ENCODE results near the gene AADAC. TPM values are rescaled to one million over a fixed set of nuclear protein-coding genes. Genes with fewer than 3 reads are reported as not detected.

AADAC gene
- total RNA-seq, 1 donor = 23.3 TPM

- TF ChIP-seq, protein P1, sequence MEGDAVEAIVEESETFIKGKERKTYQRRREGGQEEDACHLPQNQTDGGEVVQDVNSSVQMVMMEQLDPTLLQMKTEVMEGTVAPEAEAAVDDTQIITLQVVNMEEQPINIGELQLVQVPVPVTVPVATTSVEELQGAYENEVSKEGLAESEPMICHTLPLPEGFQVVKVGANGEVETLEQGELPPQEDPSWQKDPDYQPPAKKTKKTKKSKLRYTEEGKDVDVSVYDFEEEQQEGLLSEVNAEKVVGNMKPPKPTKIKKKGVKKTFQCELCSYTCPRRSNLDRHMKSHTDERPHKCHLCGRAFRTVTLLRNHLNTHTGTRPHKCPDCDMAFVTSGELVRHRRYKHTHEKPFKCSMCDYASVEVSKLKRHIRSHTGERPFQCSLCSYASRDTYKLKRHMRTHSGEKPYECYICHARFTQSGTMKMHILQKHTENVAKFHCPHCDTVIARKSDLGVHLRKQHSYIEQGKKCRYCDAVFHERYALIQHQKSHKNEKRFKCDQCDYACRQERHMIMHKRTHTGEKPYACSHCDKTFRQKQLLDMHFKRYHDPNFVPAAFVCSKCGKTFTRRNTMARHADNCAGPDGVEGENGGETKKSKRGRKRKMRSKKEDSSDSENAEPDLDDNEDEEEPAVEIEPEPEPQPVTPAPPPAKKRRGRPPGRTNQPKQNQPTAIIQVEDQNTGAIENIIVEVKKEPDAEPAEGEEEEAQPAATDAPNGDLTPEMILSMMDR (IDR thresholded peaks at IDR 0.05; ENCODE audit: insufficient read depth, low read length) = no peak
- DNase-seq (ENCODE audit: low read depth) = peak; percentile 62
- no peak overlapping the region for H3K4me3 ChIP-seq (ENCODE audit: low read depth, low read length)
Measured at GRCh38 chr3:151863611-151864010, 49.7 kb downstream of the AADAC start.

DNA sequence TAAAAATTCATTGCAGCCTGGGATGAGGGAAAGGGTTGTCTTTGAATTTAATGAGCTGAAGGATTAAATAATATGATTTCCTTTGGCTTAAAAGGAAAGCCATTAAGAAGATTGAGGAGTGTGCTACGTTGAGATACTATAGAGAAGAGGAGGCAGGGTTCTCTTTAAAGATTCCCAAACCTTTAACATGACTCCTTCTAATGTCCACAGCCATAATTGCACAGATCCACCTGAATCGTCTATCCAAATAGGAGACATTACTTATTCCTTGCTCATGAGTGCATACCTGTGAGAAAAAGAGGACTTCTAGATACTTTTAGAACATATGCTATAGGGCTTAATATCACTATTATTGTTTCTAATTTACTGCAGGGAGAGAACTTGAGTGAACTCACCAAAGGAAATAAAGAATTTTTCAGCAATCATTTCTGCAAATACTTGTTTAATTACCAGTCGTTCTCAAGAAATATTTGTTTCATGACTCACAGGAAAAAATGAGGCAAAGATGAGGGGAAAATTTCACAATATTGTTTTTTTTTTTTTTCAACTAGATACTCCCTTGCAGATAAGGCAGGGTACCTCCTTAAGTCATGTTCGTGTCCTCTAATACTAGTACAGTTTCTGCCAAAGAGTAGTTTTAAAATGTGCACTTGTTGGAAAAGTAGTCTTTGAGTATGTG, 50.6 kb downstream of the AADAC start:
- peak; percentile 89 for DNase-seq (ENCODE audit: low read depth)
- H3K4me3 ChIP-seq (ENCODE audit: low read depth, low read length) = no peak overlapping the region

GRCh38 chr3:151866711-151867410, 52.9 kb downstream of the AADAC start:
- no peak for DNase-seq (ENCODE audit: low read depth)
- TF ChIP-seq, protein P1 (IDR thresholded peaks at IDR 0.05; ENCODE audit: insufficient read depth, low read length) = no peak
- H3K4me3 ChIP-seq (ENCODE audit: low read depth, low read length) = no peak overlapping the region

More for the DNA sequence above, 50.6 kb downstream of the AADAC start:
- TF ChIP-seq, protein P1 (IDR thresholded peaks at IDR 0.05; ENCODE audit: insufficient read depth, low read length) = no peak

GRCh38 chr3:151867666-151868065, 53.8 kb downstream of the AADAC start:
- TF ChIP-seq, protein P1 (IDR thresholded peaks at IDR 0.05; ENCODE audit: insufficient read depth, low read length) = no peak
- DNase-seq (ENCODE audit: low read depth) = no peak
- H3K4me3 ChIP-seq (ENCODE audit: low read depth, low read length) = no peak overlapping the region

DNA sequence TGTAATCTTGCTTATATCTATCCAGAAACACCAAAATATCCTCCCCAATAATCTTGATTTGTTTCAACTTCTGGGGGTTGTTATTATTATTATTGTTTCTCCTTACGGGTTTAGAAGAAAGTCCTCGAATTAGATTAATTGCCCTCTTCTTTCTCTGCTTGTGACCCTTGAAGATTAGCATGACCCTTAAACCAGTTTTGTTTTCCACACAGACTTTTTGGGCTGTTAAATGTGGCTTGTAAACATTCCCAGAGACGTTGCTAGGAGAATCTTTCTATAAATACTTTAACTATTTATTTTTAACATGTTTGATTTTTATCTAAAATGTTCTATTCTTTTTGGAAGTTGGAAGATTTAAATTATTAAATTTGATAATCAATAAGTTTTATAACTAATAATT, 55.3 kb downstream of the AADAC start:
- no peak overlapping the region for H3K4me3 ChIP-seq (ENCODE audit: low read depth, low read length)
- DNase-seq (ENCODE audit: low read depth) = no peak
- TF ChIP-seq, protein P1 (IDR thresholded peaks at IDR 0.05; ENCODE audit: insufficient read depth, low read length) = no peak

GRCh38 chr3:151871639-151872468, 57.9 kb downstream of the AADAC start:
- H3K4me3 ChIP-seq (ENCODE audit: low read depth, low read length) = no peak overlapping the region
- no peak for DNase-seq (ENCODE audit: low read depth)
- TF ChIP-seq, protein P1 (IDR thresholded peaks at IDR 0.05; ENCODE audit: insufficient read depth, low read length) = no peak

Data from fibroblast of the aortic adventitia (primary cell).